Measurements from ENCODE around the gene SPTLC1. TPM values are rescaled to one million over a fixed set of nuclear protein-coding genes. Genes with fewer than 3 reads are reported as not detected.
"Not testable (repeated sequence)": the region's sequence is repeated elsewhere in the genome, so short reads cannot be mapped to it uniquely, and the experiment has no call there.

SPTLC1 gene
- total RNA-seq, 2 experiments from 2014 or later: 32.0 to 38.4 TPM

DNA sequence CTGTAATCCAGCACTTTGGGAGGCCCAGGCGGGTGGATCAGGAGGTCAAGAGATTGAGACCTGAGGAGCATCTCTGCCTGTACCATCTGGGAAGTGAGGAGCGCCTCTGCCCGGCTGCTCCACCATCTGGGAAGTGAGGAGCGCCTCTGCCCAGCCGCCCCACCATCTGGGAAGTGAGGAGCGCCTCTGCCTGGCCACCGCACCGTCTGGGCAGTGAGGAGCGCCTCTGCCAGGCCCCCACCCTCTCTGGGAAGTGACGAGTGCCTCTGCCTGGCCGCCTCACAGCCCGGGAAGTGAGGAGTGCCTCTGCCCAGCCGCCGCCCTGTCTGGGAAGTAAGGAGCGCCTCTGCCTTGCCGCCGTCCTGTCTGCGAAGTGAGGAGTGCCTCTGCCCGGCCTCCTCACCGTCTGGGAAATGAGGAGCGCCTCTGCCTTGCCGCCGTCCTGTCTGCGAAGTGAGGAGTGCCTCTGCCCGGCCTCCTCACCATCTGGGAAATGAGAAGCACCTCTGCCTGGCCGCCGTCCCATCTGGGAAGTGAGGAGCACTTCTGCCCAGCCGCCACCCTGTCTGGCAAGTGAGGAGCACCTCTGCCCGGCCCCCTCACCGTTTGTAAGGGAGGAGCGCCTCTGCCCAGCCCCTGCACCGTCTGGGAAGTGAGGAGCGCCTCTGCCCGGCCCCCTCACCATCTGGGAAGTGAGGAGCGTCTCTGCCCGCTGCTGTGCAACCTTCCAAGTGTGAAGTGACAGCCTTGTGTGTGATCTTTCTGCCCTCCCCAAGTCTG lies 9.6 kb downstream of the SPTLC1 start:
- H3K27ac Mint-ChIP-seq; intact Hi-C loops (cut with micrococcal nuclease); H3K4me1 Mint-ChIP-seq (ENCODE audit: low read depth); CTCF ChIA-PET; DNase-seq; H3K9me3 Mint-ChIP-seq; H3K27me3 Mint-ChIP-seq (ENCODE audit: low read depth); H3K4me3 Mint-ChIP-seq: not testable (repeated sequence)
- H3K36me3 Mint-ChIP-seq (ENCODE audit: low read depth): peaks cover 45% of the 10 kb centered on the region

- intact Hi-C loops (cut with micrococcal nuclease); H3K27me3 Mint-ChIP-seq (ENCODE audit: low read depth); H3K9me3 Mint-ChIP-seq; DNase-seq; CTCF ChIA-PET; H3K27ac Mint-ChIP-seq; H3K4me3 Mint-ChIP-seq: not testable (repeated sequence)
- Mint-ChIP-seq H3K4me1 (ENCODE audit: low read depth) (peaks cover 12% of the 10 kb centered on the region), H3K36me3 (ENCODE audit: low read depth) (peaks cover 49% of the 10 kb centered on the region)
These were observed 11.6 kb downstream of the SPTLC1 start for GRCh38 chr9:92103601-92104000.

- CTCF ChIA-PET: no interaction called here
- H3K27me3 Mint-ChIP-seq (ENCODE audit: low read depth): no peaks in the 10 kb centered on the region
- peak; percentile 7 for DNase-seq
- no peak overlapping the region for H3K4me3 Mint-ChIP-seq
- peaks cover 47% of the 10 kb centered on the region for H3K36me3 Mint-ChIP-seq (ENCODE audit: low read depth)
- intact Hi-C loops (cut with micrococcal nuclease): no loop called here
- H3K9me3 Mint-ChIP-seq: peaks cover 2% of the 10 kb centered on the region
- H3K27ac Mint-ChIP-seq: no peak overlapping the region
- H3K4me1 Mint-ChIP-seq (ENCODE audit: low read depth): peaks cover 20% of the 10 kb centered on the region
These were observed 14.8 kb downstream of the SPTLC1 start for GRCh38 chr9:92100237-92100911.

GRCh38 chr9:92098638-92099037 lies 16.6 kb downstream of the SPTLC1 start:
- peaks cover 43% of the 10 kb centered on the region for H3K36me3 Mint-ChIP-seq (ENCODE audit: low read depth)
- no peaks in the 10 kb centered on the region for H3K27me3 Mint-ChIP-seq (ENCODE audit: low read depth)
- DNase-seq: no peak
- no peak overlapping the region for H3K27ac Mint-ChIP-seq
- intact Hi-C loops (cut with micrococcal nuclease): no loop called here
- CTCF ChIA-PET: no interaction called here
- H3K9me3 Mint-ChIP-seq: peaks cover 2% of the 10 kb centered on the region
- no peak overlapping the region for H3K4me3 Mint-ChIP-seq
- H3K4me1 Mint-ChIP-seq (ENCODE audit: low read depth): peaks cover 35% of the 10 kb centered on the region

DNA sequence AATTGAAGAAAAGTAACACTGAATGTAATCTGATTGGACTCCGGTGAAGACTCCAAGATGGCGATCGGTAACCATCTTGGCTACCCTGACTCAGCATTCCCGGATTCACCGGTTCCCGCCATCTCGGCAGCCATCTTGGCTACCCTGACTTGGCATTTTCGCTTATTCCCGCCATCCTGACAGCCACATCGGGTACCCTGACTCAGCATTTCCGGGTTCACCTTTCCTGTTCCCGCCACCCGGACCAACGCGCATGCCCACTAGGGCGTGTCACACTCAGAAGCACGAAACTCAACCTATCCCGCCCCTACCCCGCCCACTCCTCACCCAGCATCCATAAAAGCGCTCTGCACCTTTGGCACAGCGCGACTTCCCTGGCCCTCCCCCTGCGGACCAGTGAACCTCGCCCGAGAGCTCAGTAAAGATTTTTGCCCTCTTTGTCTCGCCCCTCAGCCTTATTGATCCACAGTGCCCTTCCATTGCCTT lies 17.2 kb downstream of the SPTLC1 start:
- Mint-ChIP-seq H3K4me3 (no peak overlapping the region), H3K36me3 (ENCODE audit: low read depth) (peaks cover 39% of the 10 kb centered on the region), H3K27ac (no peak overlapping the region), H3K9me3 (peaks cover 2% of the 10 kb centered on the region), H3K4me1 (ENCODE audit: low read depth) (peaks cover 36% of the 10 kb centered on the region), H3K27me3 (ENCODE audit: low read depth) (no peaks in the 10 kb centered on the region)
- CTCF ChIA-PET: no interaction called here
- intact Hi-C loops (cut with micrococcal nuclease): no loop called here
- peak; percentile 51 for DNase-seq

- CTCF ChIA-PET: no interaction called here
- H3K36me3 Mint-ChIP-seq (ENCODE audit: low read depth): peaks cover 19% of the 10 kb centered on the region
- peaks cover 32% of the 10 kb centered on the region for H3K4me1 Mint-ChIP-seq (ENCODE audit: low read depth)
- DNase-seq: no peak
- H3K27ac Mint-ChIP-seq: peak overlapping the region; percentile 57
- no peaks in the 10 kb centered on the region for H3K27me3 Mint-ChIP-seq (ENCODE audit: low read depth)
- intact Hi-C loops (cut with micrococcal nuclease): no loop called here
- peaks cover 2% of the 10 kb centered on the region for H3K9me3 Mint-ChIP-seq
- no peak overlapping the region for H3K4me3 Mint-ChIP-seq
These were observed 20.0 kb downstream of the SPTLC1 start for GRCh38 chr9:92095236-92095635.

- CTCF ChIA-PET: no interaction called here
- no peaks in the 10 kb centered on the region for H3K27me3 Mint-ChIP-seq (ENCODE audit: low read depth)
- peak; percentile 66 for DNase-seq
- H3K27ac Mint-ChIP-seq: peak overlapping the region; percentile 57
- H3K4me1 Mint-ChIP-seq (ENCODE audit: low read depth): peaks cover 32% of the 10 kb centered on the region
- H3K4me3 Mint-ChIP-seq: no peak overlapping the region
- intact Hi-C loops (cut with micrococcal nuclease): loop anchor here (1.0 kb wide), 1 partner anchor 21 kb away; the partner anchor contains the start of gene SPTLC1
- H3K9me3 Mint-ChIP-seq: peaks cover 2% of the 10 kb centered on the region
- H3K36me3 Mint-ChIP-seq (ENCODE audit: low read depth): peaks cover 19% of the 10 kb centered on the region
These were observed 20.6 kb downstream of the SPTLC1 start for GRCh38 chr9:92094655-92095054.

- intact Hi-C loops (cut with micrococcal nuclease): no loop called here
- CTCF ChIA-PET: interaction anchor here (0.9 kb wide), 1 partner anchor 49 kb away, joined by 3 read pairs; no protein-coding TSS in a partner anchor
- no peak for DNase-seq
- Mint-ChIP-seq H3K36me3 (ENCODE audit: low read depth) (peaks cover 23% of the 10 kb centered on the region), H3K9me3 (no peaks in the 10 kb centered on the region), H3K4me1 (ENCODE audit: low read depth) (no peaks in the 10 kb centered on the region), H3K27ac (no peak overlapping the region), H3K27me3 (ENCODE audit: low read depth) (no peaks in the 10 kb centered on the region), H3K4me3 (no peak overlapping the region)
These were observed 37.3 kb downstream of the SPTLC1 start for GRCh38 chr9:92077888-92078287.

GRCh38 chr9:92071634-92072033 lies 43.6 kb downstream of the SPTLC1 start:
- Mint-ChIP-seq H3K9me3 (no peaks in the 10 kb centered on the region), H3K4me3 (no peak overlapping the region), H3K36me3 (ENCODE audit: low read depth) (peaks cover 31% of the 10 kb centered on the region), H3K4me1 (ENCODE audit: low read depth) (no peaks in the 10 kb centered on the region), H3K27me3 (ENCODE audit: low read depth) (no peaks in the 10 kb centered on the region), H3K27ac (no peak overlapping the region)
- intact Hi-C loops (cut with micrococcal nuclease): no loop called here
- no peak for DNase-seq
- CTCF ChIA-PET: no interaction called here

DNA sequence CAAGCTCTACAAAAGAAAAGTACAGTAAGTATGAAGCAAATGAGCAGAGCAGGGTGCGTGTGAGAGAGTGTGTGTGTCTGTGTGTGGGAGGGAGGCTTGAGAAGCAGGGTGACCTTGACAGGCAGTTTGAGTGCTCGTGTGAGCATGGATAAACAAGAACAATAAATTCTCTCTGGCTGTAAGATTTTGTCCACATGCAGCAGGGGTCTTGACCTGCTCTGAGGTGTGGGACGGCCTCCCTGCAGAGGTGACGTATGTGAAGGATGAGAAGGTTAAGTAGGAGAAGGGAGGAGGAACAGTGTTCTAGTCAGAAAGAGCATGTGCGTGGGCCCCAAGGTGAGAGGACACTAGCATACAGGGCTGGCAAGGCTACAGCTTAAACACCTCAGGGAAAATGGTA lies 49.0 kb downstream of the SPTLC1 start:
- H3K4me1 Mint-ChIP-seq (ENCODE audit: low read depth): no peaks in the 10 kb centered on the region
- H3K4me3 Mint-ChIP-seq: no peak overlapping the region
- H3K36me3 Mint-ChIP-seq (ENCODE audit: low read depth): peaks cover 67% of the 10 kb centered on the region
- H3K27ac Mint-ChIP-seq: no peak overlapping the region
- no peaks in the 10 kb centered on the region for H3K27me3 Mint-ChIP-seq (ENCODE audit: low read depth)
- no peak for DNase-seq
- intact Hi-C loops (cut with micrococcal nuclease): no loop called here
- peaks cover 22% of the 10 kb centered on the region for H3K9me3 Mint-ChIP-seq
- CTCF ChIA-PET: no interaction called here

- intact Hi-C loops (cut with micrococcal nuclease): no loop called here
- Mint-ChIP-seq H3K27me3 (ENCODE audit: low read depth) (no peaks in the 10 kb centered on the region), H3K36me3 (ENCODE audit: low read depth) (peaks cover 75% of the 10 kb centered on the region), H3K27ac (no peak overlapping the region), H3K4me1 (ENCODE audit: low read depth) (no peaks in the 10 kb centered on the region), H3K9me3 (peaks cover 26% of the 10 kb centered on the region), H3K4me3 (no peak overlapping the region)
- no peak for DNase-seq
- CTCF ChIA-PET: no interaction called here
These were observed 50.5 kb downstream of the SPTLC1 start for GRCh38 chr9:92064711-92065110.

DNA sequence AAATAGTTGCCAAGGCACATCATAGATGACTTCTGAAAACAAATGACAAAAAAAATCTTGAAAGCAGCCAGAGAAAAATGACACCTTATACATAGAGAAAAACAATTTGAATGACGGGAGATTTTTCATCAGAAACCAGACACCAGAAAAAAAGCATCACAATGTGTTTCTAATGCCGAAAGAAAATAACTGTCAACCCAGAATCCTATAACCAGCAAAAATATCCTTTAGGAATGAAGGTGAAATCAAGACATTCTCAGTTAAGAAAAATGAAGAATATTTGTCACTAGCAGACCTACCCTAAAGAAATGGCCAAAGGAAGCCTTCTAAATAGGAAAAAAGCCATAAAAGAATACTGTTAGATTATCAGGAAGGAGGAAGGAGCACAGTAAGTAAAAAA lies 54.0 kb downstream of the SPTLC1 start:
- Mint-ChIP-seq H3K27ac (no peak overlapping the region), H3K4me1 (ENCODE audit: low read depth) (no peaks in the 10 kb centered on the region), H3K36me3 (ENCODE audit: low read depth) (peaks cover 65% of the 10 kb centered on the region), H3K9me3 (peaks cover 25% of the 10 kb centered on the region), H3K4me3 (no peak overlapping the region), H3K27me3 (ENCODE audit: low read depth) (no peaks in the 10 kb centered on the region)
- intact Hi-C loops (cut with micrococcal nuclease): no loop called here
- CTCF ChIA-PET: no interaction called here
- no peak for DNase-seq

DNA sequence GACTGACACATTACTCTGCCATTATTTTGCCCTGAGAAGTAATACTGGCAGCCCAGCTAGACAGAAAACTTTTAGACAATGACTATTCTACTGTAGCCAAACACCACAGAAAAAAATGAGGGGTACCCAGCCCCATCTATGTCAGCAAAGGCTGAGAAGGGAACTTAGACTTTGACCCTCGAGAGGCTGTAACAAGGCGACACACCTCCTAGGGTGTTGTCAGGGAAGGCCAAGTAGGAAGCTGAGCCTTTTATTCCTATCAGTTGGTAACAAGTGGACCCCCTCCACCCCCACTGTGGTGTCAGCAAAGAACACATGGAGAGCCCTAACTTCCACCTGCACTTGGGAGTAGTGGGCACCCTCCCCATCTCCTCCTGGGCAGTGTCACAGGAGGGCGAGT lies 55.6 kb downstream of the SPTLC1 start:
- Mint-ChIP-seq H3K27ac (no peak overlapping the region), H3K36me3 (ENCODE audit: low read depth) (peaks cover 58% of the 10 kb centered on the region), H3K27me3 (ENCODE audit: low read depth) (no peaks in the 10 kb centered on the region), H3K4me1 (ENCODE audit: low read depth) (no peaks in the 10 kb centered on the region), H3K4me3 (no peak overlapping the region), H3K9me3 (peaks cover 23% of the 10 kb centered on the region)
- DNase-seq: no peak
- intact Hi-C loops (cut with micrococcal nuclease): no loop called here
- CTCF ChIA-PET: no interaction called here
